Activated CD4-positive, CD25-positive, alpha-beta regulatory T cell treated with anti-CD3 and anti-CD28 coated beads, Interleukin-2, amount 50 U/mL, for 16 hours (primary cell): ENCODE data around the gene IKZF4.

Experiments used
- DNase-seq: peaks from one replicate; pipeline ENCODE4 v3.0.0-alpha.2; 2020; ENCODE audit warnings: low read depth, low spot score

The IKZF4 gene

GRCh38 chr12:56082967-56083366 is 62.1 kb downstream of the IKZF4 start:
- no peak for DNase-seq

DNA sequence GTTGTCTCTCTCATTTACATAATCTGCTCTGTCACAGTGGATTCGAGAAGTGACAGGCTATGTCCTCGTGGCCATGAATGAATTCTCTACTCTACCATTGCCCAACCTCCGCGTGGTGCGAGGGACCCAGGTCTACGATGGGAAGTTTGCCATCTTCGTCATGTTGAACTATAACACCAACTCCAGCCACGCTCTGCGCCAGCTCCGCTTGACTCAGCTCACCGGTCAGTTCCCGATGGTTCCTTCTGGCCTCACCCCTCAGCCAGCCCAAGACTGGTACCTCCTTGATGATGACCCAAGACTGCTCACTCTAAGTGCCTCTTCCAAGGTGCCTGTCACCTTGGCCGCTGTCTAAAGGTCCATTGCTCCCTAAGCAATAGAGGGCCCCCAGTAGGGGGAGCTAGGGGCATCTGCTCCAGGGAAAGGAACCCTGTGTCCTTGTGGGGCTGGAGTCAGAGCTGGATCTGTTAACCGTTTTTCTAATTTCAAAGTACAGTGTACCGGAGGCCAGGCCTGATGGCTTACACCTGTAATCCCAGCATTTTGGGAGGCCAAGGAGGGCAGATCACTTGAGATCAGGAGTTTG is 64.2 kb downstream of the IKZF4 start:
- DNase-seq, result no peak

DNA sequence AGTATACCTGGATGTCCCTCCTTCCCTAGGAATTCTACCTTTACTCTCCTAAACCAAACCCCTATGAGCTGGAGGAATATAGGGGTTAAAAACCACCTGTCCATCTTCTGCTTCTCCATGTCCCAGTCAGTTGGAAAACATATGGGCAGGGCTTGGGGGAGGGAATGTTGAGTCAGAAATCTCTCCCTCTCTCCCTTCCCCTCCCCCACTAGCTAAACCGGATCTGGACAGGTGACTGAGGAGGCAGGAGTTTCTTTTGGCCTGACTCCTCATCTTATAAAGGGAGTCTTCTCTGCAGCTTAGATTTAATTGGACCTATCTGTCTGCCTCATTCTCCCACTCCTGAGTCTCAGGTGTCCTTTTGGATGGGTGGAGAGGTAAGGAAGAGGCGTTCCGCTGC is 65.3 kb downstream of the IKZF4 start:
- no peak for DNase-seq

GRCh38 chr12:56086608-56087007 is 65.8 kb downstream of the IKZF4 start:
- DNase-seq, result no peak

DNA sequence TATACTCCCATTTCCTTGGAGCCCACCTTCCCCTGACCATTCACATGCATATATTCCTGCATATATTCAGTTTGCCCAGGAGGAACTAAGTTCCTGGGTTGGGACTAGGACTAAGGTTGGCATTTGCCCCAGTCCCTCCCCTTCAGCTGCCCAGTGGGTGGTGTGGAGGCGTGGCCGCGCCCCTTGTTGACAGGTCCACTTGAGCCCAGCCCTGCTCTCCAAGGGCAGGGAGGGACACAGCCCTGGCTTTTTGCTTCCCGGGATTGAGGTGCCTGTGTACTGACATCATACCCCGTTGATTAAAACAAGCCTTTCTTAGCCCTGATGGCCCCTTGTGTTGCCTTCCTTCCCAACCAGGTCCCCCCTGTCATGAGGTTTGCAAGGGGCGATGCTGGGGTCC is 66.4 kb downstream of the IKZF4 start:
- DNase-seq, result no peak
